ENCODE results near the gene RASGRF1. TPM values are rescaled to one million over a fixed set of nuclear protein-coding genes. Genes with fewer than 3 reads are reported as not detected.
A peak's percentile ranks its signal among the peaks of the same experiment; 100 is the strongest.

The RASGRF1 gene
- total and polyA plus RNA-seq, 2 experiments from 2014 or later: 0.05 to 0.24 TPM

DNA sequence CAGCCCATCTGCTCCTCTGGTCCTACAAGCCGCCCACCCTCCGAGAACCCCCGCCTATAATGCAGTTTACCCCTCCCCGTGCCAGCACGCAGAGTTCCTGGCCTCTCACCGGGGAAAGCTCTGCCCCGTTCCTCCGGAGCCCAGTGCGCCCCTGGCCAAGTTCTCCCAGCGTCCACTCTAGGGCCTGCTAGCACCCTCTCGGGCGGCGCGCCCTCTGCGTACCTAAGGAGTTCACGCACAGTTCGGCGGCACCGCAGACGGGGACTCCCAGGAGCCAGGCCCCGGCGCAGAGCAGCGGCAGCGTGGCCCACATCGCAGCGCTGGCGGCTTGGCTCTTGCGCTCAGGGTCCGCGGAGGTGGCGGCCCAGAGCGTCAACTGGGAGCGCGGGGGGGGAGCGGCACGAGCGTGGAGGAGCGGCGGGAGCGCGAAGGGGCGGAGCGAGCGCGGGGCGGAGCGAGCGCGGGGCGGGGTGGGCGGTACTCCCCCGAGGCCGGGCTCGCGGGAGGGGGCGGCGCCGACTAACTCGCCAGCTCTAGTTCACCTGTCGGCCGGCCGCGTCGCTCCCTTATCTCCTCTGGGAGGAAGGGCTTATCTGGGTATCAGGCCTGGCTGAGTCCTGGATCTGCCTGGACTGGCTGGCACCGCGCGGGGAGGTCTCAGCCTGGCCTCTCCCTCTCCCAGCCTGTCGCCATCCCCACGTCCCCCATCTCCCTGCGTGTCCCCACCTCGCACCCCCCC, 145.7 kb downstream of the RASGRF1 start, which contains the start of gene CTSH:
TSS of gene CTSH (minus strand) at position 378 of the 739 bp plus-strand sequence. CDS start at position 313, 65 bp downstream.
- Mint-ChIP-seq H3K4me1 (peaks cover 8% of the 10 kb centered on the region), H3K36me3 (ENCODE audit: low read depth) (no peaks in the 10 kb centered on the region; the same call in 2 of the 3 replicates), H3K4me3 (peak within 1 kb of the TSS; percentile 78), H3K27ac (no peak within 1 kb of the TSS), H3K27me3 (ENCODE audit: insufficient read depth, low read depth, poor library complexity) (peaks cover 22% of the 10 kb centered on the region), H3K9me3 (no peaks in the 10 kb centered on the region; the same call in 2 of the 3 replicates)
- TF ChIP-seq ZNF331 (CRISPR knock-in tag; IDR thresholded peaks at IDR 0.05; ENCODE audit: low read depth) (no peak), POLR2AphosphoS5 (IDR thresholded peaks at IDR 0.05; ENCODE audit: low read depth) (peak; percentile 61), EZH2 (IDR thresholded peaks at IDR 0.05; ENCODE audit: low read depth, unreplicated experiment) (peak; percentile 30)
- Histone ChIP-seq H3K79me2 (replicated peaks; ENCODE audit: insufficient read depth) (no peaks in the 10 kb centered on the region), H3K9me2 (ENCODE audit: insufficient read depth) (no peaks in the 10 kb centered on the region), H4K20me1 (replicated peaks; ENCODE audit: insufficient read depth) (no peaks in the 10 kb centered on the region), H2AFZ (peak within 1 kb of the TSS; percentile 96), H3K4me1 (ENCODE audit: insufficient read depth) (no peaks in the 10 kb centered on the region), H3F3A (replicated peaks; ENCODE audit: low read depth) (no peaks in the 10 kb centered on the region), H3K36me3 (ENCODE audit: insufficient read depth) (no peaks in the 10 kb centered on the region), H3K27ac (ENCODE audit: low read depth) (no peak within 1 kb of the TSS), H3K4me3 (peak within 1 kb of the TSS; percentile 76), H3K27me3 (ENCODE audit: insufficient read depth) (peaks cover 23% of the 10 kb centered on the region), H3K4me2 (peak within 1 kb of the TSS; percentile 88)
- ATAC-seq (peak; percentile 88), DNase-seq (ENCODE audit: low spot score) (peak; percentile 92)

GRCh38 chr15:78944202-78944625, 146.4 kb downstream of the RASGRF1 start:
- Histone ChIP-seq H2AFZ (peak overlapping the region; percentile 96), H3K4me2 (peak overlapping the region; percentile 88), H4K20me1 (replicated peaks; ENCODE audit: insufficient read depth) (no peaks in the 10 kb centered on the region), H3K27ac (ENCODE audit: low read depth) (no peak overlapping the region), H3K9me2 (ENCODE audit: insufficient read depth) (no peaks in the 10 kb centered on the region), H3K79me2 (replicated peaks; ENCODE audit: insufficient read depth) (no peaks in the 10 kb centered on the region), H3F3A (replicated peaks; ENCODE audit: low read depth) (no peaks in the 10 kb centered on the region), H3K4me3 (peak overlapping the region; percentile 76), H3K4me1 (ENCODE audit: insufficient read depth) (no peaks in the 10 kb centered on the region), H3K27me3 (ENCODE audit: insufficient read depth) (peaks cover 23% of the 10 kb centered on the region), H3K36me3 (ENCODE audit: insufficient read depth) (no peaks in the 10 kb centered on the region)
- ATAC-seq: peak; percentile 37
- Mint-ChIP-seq H3K27me3 (ENCODE audit: insufficient read depth, low read depth, poor library complexity) (peaks cover 22% of the 10 kb centered on the region), H3K4me3 (peak overlapping the region; percentile 78), H3K4me1 (peaks cover 5% of the 10 kb centered on the region; the same call in 2 of the 3 replicates), H3K36me3 (ENCODE audit: low read depth) (no peaks in the 10 kb centered on the region; the same call in 2 of the 3 replicates), H3K9me3 (no peaks in the 10 kb centered on the region; the same call in 2 of the 3 replicates), H3K27ac (no peak overlapping the region)
- TF ChIP-seq EZH2phosphoT487 (IDR thresholded peaks at IDR 0.05; ENCODE audit: unreplicated experiment) (no peak), ZNF114 (CRISPR knock-in tag; IDR thresholded peaks at IDR 0.05) (no peak)
- DNase-seq (ENCODE audit: low spot score): no peak

- Mint-ChIP-seq H3K4me3 (peak overlapping the region; percentile 78), H3K36me3 (ENCODE audit: low read depth) (no peaks in the 10 kb centered on the region; the same call in 2 of the 3 replicates), H3K27ac (no peak overlapping the region), H3K27me3 (ENCODE audit: insufficient read depth, low read depth, poor library complexity) (peaks cover 22% of the 10 kb centered on the region), H3K9me3 (no peaks in the 10 kb centered on the region; the same call in 2 of the 3 replicates), H3K4me1 (peaks cover 5% of the 10 kb centered on the region; the same call in 2 of the 3 replicates)
- no peaks in the 10 kb centered on the region for H4K20me1 ChIP-seq (replicated peaks; ENCODE audit: insufficient read depth)
- no peaks in the 10 kb centered on the region for H3F3A ChIP-seq (replicated peaks; ENCODE audit: low read depth)
- peaks cover 23% of the 10 kb centered on the region for H3K27me3 ChIP-seq (ENCODE audit: insufficient read depth)
- no peaks in the 10 kb centered on the region for H3K79me2 ChIP-seq (replicated peaks; ENCODE audit: insufficient read depth)
- no peaks in the 10 kb centered on the region for H3K36me3 ChIP-seq (ENCODE audit: insufficient read depth)
- no peaks in the 10 kb centered on the region for H3K4me1 ChIP-seq (ENCODE audit: insufficient read depth)
- H3K27ac ChIP-seq (ENCODE audit: low read depth): no peak overlapping the region
- no peak for ATAC-seq
- peak; percentile 23 for DNase-seq (ENCODE audit: low spot score)
- H3K9me2 ChIP-seq (ENCODE audit: insufficient read depth): no peaks in the 10 kb centered on the region
- H3K4me2 ChIP-seq: peak overlapping the region; percentile 88
- 0 out of 2 replicates have a peak overlapping the region, but pooled peaks have one; percentile 76 for H3K4me3 ChIP-seq
- H2AFZ ChIP-seq: 0 out of 2 replicates have a peak overlapping the region, but pooled peaks have one; percentile 96
- TF ChIP-seq EZH2phosphoT487 (IDR thresholded peaks at IDR 0.05; ENCODE audit: unreplicated experiment): no peak
- TF ChIP-seq JUNB (IDR thresholded peaks at IDR 0.05; ENCODE audit: unreplicated experiment): no peak
- no peak for TF ChIP-seq ZNF462 (CRISPR knock-in tag; IDR thresholded peaks at IDR 0.05)
- TF ChIP-seq POLR2AphosphoS5 (IDR thresholded peaks at IDR 0.05; ENCODE audit: low read depth): no peak
These were observed 146.9 kb downstream of the RASGRF1 start for GRCh38 chr15:78943692-78944091.

All from GM23338 (cell line).